Mesendoderm (in vitro differentiated cells): ENCODE measurements around the gene SRGAP3. TPM values are rescaled to one million over a fixed set of nuclear protein-coding genes. Genes with fewer than 3 reads are reported as not detected.

ENCODE experiments used
- small RNA-seq: library from polyadenylated mRNA; stranded (forward); fragments of <200 nt; extraction: miRNeasy Mini kit (QIAGEN cat#:217004); gene quantifications from one replicate; pipeline ENCODE3, GENCODE V24; 2013; ENCODE audit not compliant: insufficient read depth

SRGAP3 gene

Small RNAs within 50 kb of the gene (small RNA-seq; reads per million reads assigned to genes)
- gene RF00416: not detected
